Endothelial cell of umbilical vein (primary cell): ENCODE data around the gene TEF. TPM values are rescaled to one million over a fixed set of nuclear protein-coding genes. Genes with fewer than 3 reads are reported as not detected.

Experiments
- BruUV-seq: library from RNA; stranded (reverse); fragments of 400-500 nt; replicated peaks from 2 replicates; lab custom pipeline; 2021; lab: Mats Ljungman, UMichigan
- CTCF ChIA-PET: fragments of 300-600, 350-600 bp; sonication (Branson Sonifier 250); formaldehyde crosslinking; loops from one replicate; lab custom pipeline; 2021; ENCODE audit warnings: antibody characterized with exemption, inconsistent platforms; lab: Charles Lee
- POLR2A ChIA-PET: fragments of 300-600, 350-600 bp; sonication (Branson Sonifier 250); formaldehyde crosslinking; loops from one replicate; lab custom pipeline; 2021; ENCODE audit warnings: antibody characterized with exemption, inconsistent platforms; lab: Charles Lee
- DNase-seq: peaks from one replicate; pipeline ENCODE4 v3.0.0-alpha.2; 2011; ENCODE audit warnings: low read depth, low spot score
- FAIRE-seq: peaks from 2 replicates; lab custom pipeline; 2011; peaks lifted over from hg19 to GRCh38; lab: Jason Lieb, UNC
- H2AFZ ChIP-seq: 2 replicates; pipeline ENCODE4 v1.6.0; 2012; ENCODE audit warnings: low read depth, low read length, control low read depth, inconsistent platforms
- H3K27ac ChIP-seq: 2 replicates; pipeline ENCODE4 v1.5.1; 2011; ENCODE audit warnings: low read depth, mild to moderate bottlenecking, control low read depth, low read length, moderate library complexity; ENCODE audit not compliant: insufficient read depth
- H3K27me3 ChIP-seq, 2 experiments: 2 replicates each; pipeline versions ENCODE4 v1.6.0 to v1.6.1; 2011; ENCODE audit warnings: low read length in 2 of 2, mixed read lengths in 1 of 2; ENCODE audit not compliant: control insufficient read depth in 2 of 2, insufficient read depth in 2 of 2
- H3K36me3 ChIP-seq, 2 experiments: 2 replicates in 1 of 2; 3 replicates in 1 of 2; pipeline ENCODE4 v1.5.1; 2011; ENCODE audit warnings: low read length in 2 of 2, mild to moderate bottlenecking in 1 of 2, moderate library complexity in 1 of 2; ENCODE audit not compliant: control insufficient read depth in 2 of 2, insufficient read depth in 2 of 2; ENCODE audit errors: extremely low read depth in 1 of 2
- H3K4me1 ChIP-seq: 3 replicates; pipeline ENCODE4 v1.5.1; 2011; ENCODE audit warnings: mild to moderate bottlenecking, low read length; ENCODE audit not compliant: control insufficient read depth, insufficient read depth; ENCODE audit errors: extremely low read depth
- H3K4me2 ChIP-seq: 2 replicates; pipeline ENCODE4 v1.6.1; 2011; ENCODE audit warnings: low read length, control low read depth, mixed read lengths; ENCODE audit not compliant: insufficient read depth
- H3K4me3 ChIP-seq, 3 experiments: fragments of 200-600 bp in 1 of 3; sonication (generic), shearing (Covaris generic) in 1 of 3; replicated peaks in 1 of 3; 2 replicates each; pipeline ENCODE4 v1.5.1; 2011 to 2016; ENCODE audit warnings: control low read depth in 3 of 3, low read length in 3 of 3, mild to moderate bottlenecking in 2 of 3, inconsistent platforms in 1 of 3, low read depth in 1 of 3, moderate library complexity in 1 of 3; ENCODE audit not compliant: insufficient read depth in 1 of 3
- H3K79me2 ChIP-seq: 2 replicates; pipeline ENCODE4 v1.6.0; 2012; ENCODE audit warnings: low read length, inconsistent platforms; ENCODE audit not compliant: control insufficient read depth, insufficient read depth
- H3K9ac ChIP-seq: replicated peaks from 2 replicates; pipeline ENCODE3; 2011; ENCODE audit warnings: low read length, control low read depth; ENCODE audit not compliant: insufficient read depth; ENCODE audit errors: extremely low read depth
- H3K9me1 ChIP-seq: replicated peaks from 3 replicates; pipeline ENCODE4 v1.6.0; 2011; ENCODE audit warnings: mild to moderate bottlenecking, low read length; ENCODE audit not compliant: control insufficient read depth, insufficient read depth; ENCODE audit errors: extremely low read depth
- H3K9me3 ChIP-seq: replicated peaks from 2 replicates; pipeline ENCODE4 v1.5.1; 2012; ENCODE audit warnings: low read length, inconsistent platforms; ENCODE audit not compliant: control insufficient read depth, insufficient read depth
- H4K20me1 ChIP-seq: replicated peaks from 2 replicates; pipeline ENCODE3; 2011; ENCODE audit warnings: mild to moderate bottlenecking, low read length; ENCODE audit not compliant: control insufficient read depth, insufficient read depth; ENCODE audit errors: extremely low read depth
- EZH2 ChIP-seq: IDR thresholded peaks from 2 replicates; pipeline ENCODE4 v1.6.1; 2012; ENCODE audit warnings: borderline replicate concordance, low read depth, mild to moderate bottlenecking, moderate library complexity, low read length, inconsistent platforms; ENCODE audit not compliant: severe bottlenecking
- FOS ChIP-seq: IDR thresholded peaks from 2 replicates; pipeline ENCODE4 v1.6.1; 2011; ENCODE audit warnings: mild to moderate bottlenecking, low read length, moderate library complexity, borderline replicate concordance; ENCODE audit not compliant: insufficient read depth
- GATA2 ChIP-seq: IDR thresholded peaks from 2 replicates; pipeline ENCODE4 v1.7.0; 2011; ENCODE audit warnings: low read depth, mild to moderate bottlenecking, moderate library complexity, mixed read lengths, low read length; ENCODE audit not compliant: insufficient read length, insufficient read depth
- JUN ChIP-seq: IDR thresholded peaks from 2 replicates; pipeline ENCODE4 v1.6.1; 2011; ENCODE audit warnings: borderline replicate concordance, low read depth; ENCODE audit not compliant: insufficient read length, insufficient read depth
- MYC ChIP-seq: IDR thresholded peaks from one replicate; pipeline ENCODE4 v1.6.1; 2011; ENCODE audit warnings: mild to moderate bottlenecking, low read depth, low read length
- POLR2A ChIP-seq: IDR thresholded peaks from 2 replicates; pipeline ENCODE4 v1.6.1; 2012; ENCODE audit warnings: low read depth, mild to moderate bottlenecking, control low read depth, low read length
- POLR2AphosphoS5 ChIP-seq: IDR thresholded peaks from 2 replicates; pipeline ENCODE4 v1.6.1; 2012; ENCODE audit warnings: low read depth, mild to moderate bottlenecking, control low read depth, low read length, moderate library complexity; ENCODE audit not compliant: insufficient read depth
- dilution Hi-C: fragments of 300-500 bp; cut with MboI; formaldehyde crosslinking; loops from one replicate; pipeline ENCODE4 v1.15.0; 2019; ENCODE audit warnings: low sequenced_read_pairs; ENCODE audit not compliant: extremely low pct_ligation_motif_present
- intact Hi-C: fragments of 100-400 bp; cut with micrococcal nuclease; formaldehyde crosslinking; loops from one replicate; pipeline ENCODE4 v1.10.0; 2022
- polyA plus RNA-seq, 4 experiments: library from polyadenylated mRNA; depleted of rRNA in 3 of 4; stranded (reverse) in 3 of 4; unstranded in 1 of 4; fragments of >200 nt; gene quantifications; 2 replicates each; pipeline versions ENCODE4 v1.2.1 to v1.2.3, GENCODE V29; 2011 to 2012; ENCODE audit warnings: missing spikeins in 1 of 4
- total RNA-seq: library from RNA; stranded (reverse); gene quantifications from 2 replicates; pipeline ENCODE4 v1.2.3, GENCODE V29; 2021
- TF ChIP-seq, protein P1 (sequence below), 2 donors: IDR thresholded peaks; 1 replicate in 1 of 2; 2 replicates in 1 of 2; pipeline ENCODE4 v1.5.1; 2011; ENCODE audit warnings: low read length in 2 of 2, mild to moderate bottlenecking in 2 of 2, moderate library complexity in 2 of 2, control low read depth in 1 of 2, inconsistent platforms in 1 of 2, low read depth in 1 of 2; ENCODE audit not compliant: insufficient read depth in 1 of 2; ENCODE audit errors: extremely low read depth in 1 of 2
- TF ChIP-seq, protein P2 (sequence below): IDR thresholded peaks from 2 replicates; pipeline ENCODE4 v1.6.1; 2011; ENCODE audit not compliant: insufficient read depth, insufficient read length

Gene TEF
- total and polyA plus RNA-seq, 2 donors (not counting 3 experiments of a cell fraction or from before 2014, with no cell fraction given): 2.2 to 4.0 TPM

DNA sequence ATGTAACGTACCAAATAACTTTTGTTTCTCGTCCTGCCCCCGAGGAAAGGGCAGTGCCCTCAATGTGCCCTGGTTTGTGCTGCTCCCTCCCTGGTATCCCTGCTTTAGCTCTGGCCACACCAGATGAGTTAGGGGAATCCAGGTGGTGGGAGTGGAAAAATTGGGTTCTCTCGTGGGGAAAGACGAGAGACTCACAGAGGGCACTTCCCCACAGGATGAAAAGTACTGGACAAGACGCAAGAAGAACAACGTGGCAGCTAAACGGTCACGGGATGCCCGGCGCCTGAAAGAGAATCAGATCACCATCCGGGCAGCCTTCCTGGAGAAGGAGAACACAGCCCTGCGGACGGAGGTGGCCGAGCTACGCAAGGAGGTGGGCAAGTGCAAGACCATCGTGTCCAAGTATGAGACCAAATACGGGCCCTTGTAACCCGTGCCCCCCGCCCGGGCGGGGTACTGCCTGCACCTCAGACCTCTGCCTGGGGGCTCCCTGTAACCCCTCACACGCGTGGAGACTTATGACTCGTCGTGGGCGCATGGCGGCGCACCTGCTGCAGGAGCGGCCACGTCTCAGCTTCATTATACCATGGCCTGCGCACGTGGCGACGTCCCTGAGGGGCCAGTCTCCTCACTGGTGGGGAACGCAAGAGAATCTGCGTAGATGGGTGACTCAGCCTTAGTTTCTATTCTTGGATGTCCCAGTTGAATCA, 13.9 kb downstream of the TEF start:
- H2AFZ ChIP-seq: no peak overlapping the region
- no peak overlapping the region for H3K9ac ChIP-seq
- DNase-seq: no peak
- no TSS peak for BruUV-seq
- no peaks in the 10 kb centered on the region for H3K36me3 ChIP-seq
- H3K4me1 ChIP-seq: no peaks in the 10 kb centered on the region
- H3K9me1 ChIP-seq: no peaks in the 10 kb centered on the region
- TF ChIP-seq, protein P1, sequence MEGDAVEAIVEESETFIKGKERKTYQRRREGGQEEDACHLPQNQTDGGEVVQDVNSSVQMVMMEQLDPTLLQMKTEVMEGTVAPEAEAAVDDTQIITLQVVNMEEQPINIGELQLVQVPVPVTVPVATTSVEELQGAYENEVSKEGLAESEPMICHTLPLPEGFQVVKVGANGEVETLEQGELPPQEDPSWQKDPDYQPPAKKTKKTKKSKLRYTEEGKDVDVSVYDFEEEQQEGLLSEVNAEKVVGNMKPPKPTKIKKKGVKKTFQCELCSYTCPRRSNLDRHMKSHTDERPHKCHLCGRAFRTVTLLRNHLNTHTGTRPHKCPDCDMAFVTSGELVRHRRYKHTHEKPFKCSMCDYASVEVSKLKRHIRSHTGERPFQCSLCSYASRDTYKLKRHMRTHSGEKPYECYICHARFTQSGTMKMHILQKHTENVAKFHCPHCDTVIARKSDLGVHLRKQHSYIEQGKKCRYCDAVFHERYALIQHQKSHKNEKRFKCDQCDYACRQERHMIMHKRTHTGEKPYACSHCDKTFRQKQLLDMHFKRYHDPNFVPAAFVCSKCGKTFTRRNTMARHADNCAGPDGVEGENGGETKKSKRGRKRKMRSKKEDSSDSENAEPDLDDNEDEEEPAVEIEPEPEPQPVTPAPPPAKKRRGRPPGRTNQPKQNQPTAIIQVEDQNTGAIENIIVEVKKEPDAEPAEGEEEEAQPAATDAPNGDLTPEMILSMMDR (IDR thresholded peaks at IDR 0.05; ENCODE audit: extremely low read depth in 1 of 2, insufficient read depth in 1 of 2, low read depth in 1 of 2, low read length in 2 of 2): no peak
- no peak for TF ChIP-seq POLR2A
- TF ChIP-seq GATA2: no peak
- TF ChIP-seq POLR2AphosphoS5: no peak
- TF ChIP-seq, protein P2, sequence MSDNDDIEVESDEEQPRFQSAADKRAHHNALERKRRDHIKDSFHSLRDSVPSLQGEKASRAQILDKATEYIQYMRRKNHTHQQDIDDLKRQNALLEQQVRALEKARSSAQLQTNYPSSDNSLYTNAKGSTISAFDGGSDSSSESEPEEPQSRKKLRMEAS: no peak
- TF ChIP-seq EZH2: no peak
- TF ChIP-seq JUN: no peak
- no peak for TF ChIP-seq MYC
- TF ChIP-seq FOS: no peak
- no peak overlapping the region for H3K4me2 ChIP-seq
- no peaks in the 10 kb centered on the region for H3K9me3 ChIP-seq
- POLR2A ChIA-PET: no interaction called here
- H3K27ac ChIP-seq: no peak overlapping the region
- H3K79me2 ChIP-seq: no peaks in the 10 kb centered on the region
- no peak for FAIRE-seq
- no peaks in the 10 kb centered on the region for H4K20me1 ChIP-seq
- dilution Hi-C loops (no loop called here), intact Hi-C loops (no loop called here)
- H3K4me3 ChIP-seq: no peak overlapping the region
- no peaks in the 10 kb centered on the region for H3K27me3 ChIP-seq
- CTCF ChIA-PET: interaction anchor here (1.9 kb wide), 1 partner anchor 8 kb away, joined by 6 read pairs; no protein-coding TSS in a partner anchor
